Loucy (cell line): ENCODE measurements around the gene FOXK2.

Source experiments
- H2AFZ ChIP-seq: fragments of 200-600 bp; sonication (generic); 2 replicates; pipeline ENCODE4 v1.6.0; 2016; ENCODE audit warnings: antibody characterized with exemption, mild to moderate bottlenecking, low read length, moderate library complexity
- H3F3A ChIP-seq: fragments of 200-600 bp; 2 replicates; pipeline ENCODE4 v1.6.0; 2016; ENCODE audit warnings: antibody characterized with exemption, low read depth, mild to moderate bottlenecking
- H3K27me3 ChIP-seq: fragments of 200-600 bp; sonication (generic); 2 replicates; pipeline ENCODE4 v1.6.1; 2014; ENCODE audit warnings: low read length, mild to moderate bottlenecking; ENCODE audit not compliant: insufficient read depth, poor library complexity, severe bottlenecking
- H3K36me3 ChIP-seq: fragments of 200-600 bp; sonication (generic); 2 replicates; pipeline ENCODE4 v1.6.1; 2016; ENCODE audit warnings: low read length; ENCODE audit not compliant: insufficient read depth
- H3K4me1 ChIP-seq: fragments of 200-600 bp; sonication (generic); 2 replicates; pipeline ENCODE4 v1.5.1; 2014; ENCODE audit warnings: low read length, mild to moderate bottlenecking; ENCODE audit not compliant: insufficient read depth, poor library complexity, severe bottlenecking
- H3K4me2 ChIP-seq: fragments of 200-600 bp; sonication (generic); 2 replicates; pipeline ENCODE4 v1.6.0; 2014; ENCODE audit warnings: antibody characterized with exemption, low read length, low read depth, mild to moderate bottlenecking; ENCODE audit not compliant: poor library complexity, severe bottlenecking
- H3K4me3 ChIP-seq: fragments of 200-600 bp; sonication (generic); 2 replicates; pipeline ENCODE4 v1.5.1; 2014; ENCODE audit warnings: low read length, mild to moderate bottlenecking, mixed read lengths; ENCODE audit not compliant: poor library complexity, severe bottlenecking
- H3K79me2 ChIP-seq: fragments of 200-600 bp; sonication (generic); 2 replicates; pipeline ENCODE4 v1.6.1; 2014; ENCODE audit warnings: low read length; ENCODE audit not compliant: insufficient read depth
- H3K9ac ChIP-seq: fragments of 200-600 bp; sonication (generic); 2 replicates; pipeline ENCODE4 v1.6.0; 2014; ENCODE audit warnings: mild to moderate bottlenecking, low read depth, low read length, moderate library complexity; ENCODE audit not compliant: poor library complexity, severe bottlenecking
- H3K9me2 ChIP-seq: fragments of 200-600 bp; sonication (generic); replicated peaks from 2 replicates; pipeline ENCODE4 v1.6.1; 2016; ENCODE audit warnings: low read depth, low read length, mixed read lengths
- H3K9me3 ChIP-seq: fragments of 200-600 bp; sonication (generic); 2 replicates; pipeline ENCODE4 v1.6.1; 2014; ENCODE audit warnings: mild to moderate bottlenecking, antibody characterized with exemption, low read length, low read depth; ENCODE audit not compliant: insufficient read depth
- H4K20me1 ChIP-seq: fragments of 200-600 bp; sonication (generic); 2 replicates; pipeline ENCODE4 v1.6.0; 2014; ENCODE audit warnings: antibody characterized with exemption, low read length, mild to moderate bottlenecking; ENCODE audit not compliant: insufficient read depth, poor library complexity, severe bottlenecking
- EZH2phosphoT487 ChIP-seq: fragments of 200-600 bp; IDR thresholded peaks from 2 replicates; pipeline ENCODE4 v1.6.1; 2018; ENCODE audit warnings: antibody characterized with exemption, mild to moderate bottlenecking, moderate library complexity, borderline replicate concordance
- TF ChIP-seq, protein P1 (sequence below): fragments of 200-600 bp; sonication (generic); conservative IDR thresholded peaks from 2 replicates; pipeline ENCODE4 v1.5.1; 2014; ENCODE audit warnings: mild to moderate bottlenecking, antibody characterized with exemption, low read length

Gene FOXK2

DNA sequence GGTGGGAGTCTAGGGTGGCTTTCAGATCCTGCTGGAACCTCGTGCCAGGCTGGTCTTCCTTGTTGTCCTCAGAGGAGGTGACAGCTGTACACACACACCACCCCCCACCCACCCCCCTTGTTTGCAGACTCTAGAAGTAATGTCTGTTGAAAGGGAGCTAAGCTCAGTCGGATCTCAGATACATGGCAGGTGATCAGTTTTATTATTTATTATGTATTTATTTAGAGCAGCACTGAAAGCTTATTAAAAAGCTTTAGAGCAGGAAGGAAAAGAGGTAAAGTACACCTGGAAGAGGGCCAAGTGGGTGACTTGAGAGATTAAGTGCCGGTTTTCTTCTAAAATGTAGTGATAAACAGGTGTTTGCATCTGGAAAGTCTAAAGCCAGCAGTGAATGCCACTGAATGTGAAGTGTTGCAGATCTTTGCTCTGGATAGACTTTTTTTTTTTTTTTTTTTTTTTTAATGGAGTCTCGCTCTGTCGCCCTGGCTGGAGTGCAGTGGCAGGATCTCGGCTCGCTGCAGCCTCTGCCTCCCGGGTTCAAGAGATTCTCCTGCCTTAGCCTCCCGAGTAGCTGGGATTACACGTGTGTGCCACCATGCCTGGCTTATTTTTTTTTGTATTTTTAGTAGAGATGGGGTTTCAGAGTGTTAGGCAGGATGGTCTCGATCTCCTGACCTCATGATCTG is 40.2 kb downstream of the FOXK2 start:
- H3K4me1 ChIP-seq = peaks cover 4% of the 10 kb centered on the region
- no peaks in the 10 kb centered on the region for H3K9me3 ChIP-seq
- H2AFZ ChIP-seq = no peak overlapping the region
- H3K4me2 ChIP-seq = no peak overlapping the region
- no peak overlapping the region for H3K9ac ChIP-seq
- TF ChIP-seq, protein P1, sequence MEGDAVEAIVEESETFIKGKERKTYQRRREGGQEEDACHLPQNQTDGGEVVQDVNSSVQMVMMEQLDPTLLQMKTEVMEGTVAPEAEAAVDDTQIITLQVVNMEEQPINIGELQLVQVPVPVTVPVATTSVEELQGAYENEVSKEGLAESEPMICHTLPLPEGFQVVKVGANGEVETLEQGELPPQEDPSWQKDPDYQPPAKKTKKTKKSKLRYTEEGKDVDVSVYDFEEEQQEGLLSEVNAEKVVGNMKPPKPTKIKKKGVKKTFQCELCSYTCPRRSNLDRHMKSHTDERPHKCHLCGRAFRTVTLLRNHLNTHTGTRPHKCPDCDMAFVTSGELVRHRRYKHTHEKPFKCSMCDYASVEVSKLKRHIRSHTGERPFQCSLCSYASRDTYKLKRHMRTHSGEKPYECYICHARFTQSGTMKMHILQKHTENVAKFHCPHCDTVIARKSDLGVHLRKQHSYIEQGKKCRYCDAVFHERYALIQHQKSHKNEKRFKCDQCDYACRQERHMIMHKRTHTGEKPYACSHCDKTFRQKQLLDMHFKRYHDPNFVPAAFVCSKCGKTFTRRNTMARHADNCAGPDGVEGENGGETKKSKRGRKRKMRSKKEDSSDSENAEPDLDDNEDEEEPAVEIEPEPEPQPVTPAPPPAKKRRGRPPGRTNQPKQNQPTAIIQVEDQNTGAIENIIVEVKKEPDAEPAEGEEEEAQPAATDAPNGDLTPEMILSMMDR = no peak
- no peak for TF ChIP-seq EZH2phosphoT487
- H3K4me3 ChIP-seq = no peak overlapping the region
- H3F3A ChIP-seq = no peaks in the 10 kb centered on the region
- no peaks in the 10 kb centered on the region for H3K9me2 ChIP-seq
- H3K36me3 ChIP-seq = peaks cover 21% of the 10 kb centered on the region; the same call in 1 of the 2 replicates
- peaks cover 90% of the 10 kb centered on the region for H3K79me2 ChIP-seq
- H4K20me1 ChIP-seq = peaks cover 75% of the 10 kb centered on the region
- no peaks in the 10 kb centered on the region for H3K27me3 ChIP-seq

DNA sequence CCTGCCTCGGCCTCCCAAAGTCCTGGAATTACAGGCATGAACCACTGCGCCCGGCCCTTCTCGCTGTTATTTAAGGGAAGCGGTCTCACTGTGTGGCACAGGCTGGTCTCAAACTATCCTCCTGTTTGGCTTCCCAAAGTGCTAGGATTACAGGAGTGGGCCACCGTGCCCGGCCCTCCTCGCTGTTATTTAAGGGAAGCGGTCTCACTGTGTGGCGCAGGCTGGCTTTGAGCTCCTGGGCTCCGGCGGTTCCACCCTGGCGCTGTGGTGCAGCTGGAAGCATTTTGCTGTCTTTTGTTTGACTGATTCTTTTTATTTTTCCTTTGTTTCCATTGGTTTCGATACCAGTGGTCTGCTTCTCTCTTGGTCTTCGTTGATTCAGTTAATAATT is 40.7 kb downstream of the FOXK2 start:
- peaks cover 69% of the 10 kb centered on the region for H4K20me1 ChIP-seq
- no peaks in the 10 kb centered on the region for H3F3A ChIP-seq
- peaks cover 27% of the 10 kb centered on the region; the same call in 1 of the 2 replicates for H3K36me3 ChIP-seq
- peaks cover 88% of the 10 kb centered on the region for H3K79me2 ChIP-seq
- no peak overlapping the region for H2AFZ ChIP-seq
- H3K4me3 ChIP-seq = no peak overlapping the region
- no peaks in the 10 kb centered on the region for H3K9me2 ChIP-seq
- H3K4me2 ChIP-seq = no peak overlapping the region
- peaks cover 4% of the 10 kb centered on the region for H3K4me1 ChIP-seq
- H3K9ac ChIP-seq = no peak overlapping the region
- TF ChIP-seq, protein P1 = no peak
- no peaks in the 10 kb centered on the region for H3K27me3 ChIP-seq
- no peaks in the 10 kb centered on the region for H3K9me3 ChIP-seq

DNA sequence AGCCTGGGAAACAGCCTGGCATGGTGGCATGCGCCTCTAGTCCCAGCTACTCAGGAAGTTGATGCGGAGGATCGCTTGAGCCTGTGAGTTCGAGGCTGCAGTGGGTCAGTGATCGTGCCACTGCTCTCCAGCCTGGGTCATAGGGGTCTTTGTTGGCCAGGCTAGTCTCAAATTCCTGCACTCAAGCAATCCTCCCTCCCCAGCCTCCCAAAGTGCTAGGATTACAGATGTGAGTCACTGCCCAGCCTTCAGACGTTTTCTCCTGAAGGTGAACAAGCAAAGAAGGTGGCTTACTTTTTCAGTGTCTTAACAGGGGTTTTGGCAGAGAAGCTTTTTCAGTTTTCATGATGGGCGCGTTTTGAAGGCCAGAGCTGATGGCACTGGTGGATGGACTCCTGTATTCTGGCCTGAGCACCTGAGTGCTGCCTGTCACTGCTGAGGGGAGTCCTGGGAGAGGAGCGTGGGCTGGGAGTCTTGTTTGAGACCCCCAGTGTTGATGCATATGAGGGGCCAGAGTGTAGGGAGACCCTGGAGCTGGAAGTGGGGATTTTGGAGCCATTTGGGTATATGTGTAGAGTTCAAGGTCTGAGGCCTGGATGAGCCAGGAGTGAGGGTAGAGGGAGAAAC is 41.4 kb downstream of the FOXK2 start:
- Histone ChIP-seq H3K9me3 (no peaks in the 10 kb centered on the region), H3K4me3 (no peak overlapping the region), H3K4me2 (no peak overlapping the region), H3K36me3 (peaks cover 33% of the 10 kb centered on the region; the same call in 1 of the 2 replicates), H2AFZ (no peak overlapping the region), H3K27me3 (no peaks in the 10 kb centered on the region), H3K79me2 (peaks cover 89% of the 10 kb centered on the region), H3K4me1 (peaks cover 4% of the 10 kb centered on the region), H4K20me1 (peaks cover 65% of the 10 kb centered on the region), H3F3A (no peaks in the 10 kb centered on the region), H3K9me2 (no peaks in the 10 kb centered on the region), H3K9ac (no peak overlapping the region)
- TF ChIP-seq EZH2phosphoT487 = no peak
- TF ChIP-seq, protein P1 = no peak
